GM19467 (cell line): ENCODE data around the gene SLC66A1.

Source experiments
- ATAC-seq: cut with Tn5 transposase; IDR thresholded peaks from one replicate; pipeline ENCODE4 v1.9.1; 2021; ENCODE audit warnings: mild to moderate bottlenecking, moderate library complexity; ENCODE audit not compliant: unreplicated experiment

The SLC66A1 gene

DNA sequence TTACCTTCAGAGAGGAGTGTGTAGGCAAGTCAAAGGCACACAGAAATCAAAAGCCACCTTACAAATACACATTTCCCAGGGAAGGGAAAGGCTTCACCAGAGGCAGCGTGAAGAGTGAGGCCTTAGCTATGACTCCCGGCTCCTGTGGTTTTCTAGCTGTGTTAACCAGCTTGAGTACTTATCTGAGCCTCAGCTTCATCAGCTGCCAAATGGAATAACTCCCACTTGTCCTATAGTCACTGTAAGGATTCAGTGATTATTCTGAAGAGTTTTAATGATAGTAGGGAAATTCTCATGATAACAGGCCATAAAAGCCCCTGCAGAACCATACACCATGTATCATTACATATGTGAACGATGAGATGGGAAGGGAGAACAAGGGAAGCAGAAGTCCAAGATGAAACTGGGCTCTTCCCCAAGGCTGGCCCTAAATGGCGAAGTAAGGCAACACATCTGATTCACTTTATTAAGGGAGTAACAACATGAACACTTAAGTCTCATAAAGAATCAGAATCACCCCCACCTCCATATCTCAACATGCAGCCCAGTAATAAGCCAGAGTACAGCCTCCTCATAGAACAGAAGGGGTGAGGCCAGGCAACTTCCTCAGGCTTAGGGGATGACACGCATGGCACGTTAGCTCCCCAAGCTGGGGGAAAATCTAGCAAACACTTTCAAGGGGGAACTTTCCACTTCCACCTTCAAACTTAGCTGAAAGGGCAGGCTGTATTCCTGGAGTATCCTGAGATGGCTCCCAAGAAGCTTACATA, 63.7 kb downstream of the SLC66A1 start:
- ATAC-seq = no peak

DNA sequence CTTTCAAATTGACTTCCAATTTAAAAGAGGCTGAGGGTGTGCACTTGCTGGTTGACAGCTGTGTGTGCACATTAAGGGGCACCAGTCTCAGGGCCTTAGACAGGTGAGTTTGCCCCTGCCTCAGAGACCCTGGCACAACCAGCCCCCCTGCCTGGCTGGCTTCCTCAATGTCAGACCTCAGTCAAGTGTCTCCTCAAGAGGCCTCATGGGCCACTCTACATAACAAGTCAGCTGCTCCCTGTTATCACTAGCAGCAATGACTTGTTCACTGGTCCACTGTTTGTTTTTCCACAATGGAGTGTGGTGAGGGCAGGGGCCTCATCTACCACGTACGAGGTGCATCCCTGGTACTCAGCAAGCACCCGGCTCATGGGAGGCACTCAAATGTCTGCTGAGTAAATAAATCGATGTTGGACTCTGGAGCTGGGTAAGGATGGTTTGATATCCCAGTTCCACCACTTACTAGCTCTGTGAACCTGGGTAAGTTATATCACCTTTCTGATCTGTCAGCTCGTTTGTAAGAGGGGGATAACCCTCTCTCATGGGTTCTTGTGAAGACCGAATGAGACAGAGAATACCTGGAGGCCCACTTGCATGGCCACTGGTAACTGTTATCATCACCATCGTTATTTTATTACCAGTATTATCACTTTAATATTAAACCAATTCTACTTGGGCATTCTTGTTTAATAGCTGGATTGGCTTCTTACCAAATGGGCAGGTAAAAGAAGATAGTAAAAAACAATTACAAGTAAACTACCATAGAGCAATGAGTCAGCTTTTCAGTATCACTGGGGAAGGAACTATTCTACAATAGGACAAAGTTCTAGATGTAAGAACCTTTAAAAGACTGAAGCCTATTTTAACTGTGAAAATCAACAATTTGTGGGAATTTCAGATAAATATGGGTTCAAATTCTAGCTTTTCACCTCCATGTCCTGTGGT, 64.6 kb downstream of the SLC66A1 start:
- ATAC-seq = no peak

DNA sequence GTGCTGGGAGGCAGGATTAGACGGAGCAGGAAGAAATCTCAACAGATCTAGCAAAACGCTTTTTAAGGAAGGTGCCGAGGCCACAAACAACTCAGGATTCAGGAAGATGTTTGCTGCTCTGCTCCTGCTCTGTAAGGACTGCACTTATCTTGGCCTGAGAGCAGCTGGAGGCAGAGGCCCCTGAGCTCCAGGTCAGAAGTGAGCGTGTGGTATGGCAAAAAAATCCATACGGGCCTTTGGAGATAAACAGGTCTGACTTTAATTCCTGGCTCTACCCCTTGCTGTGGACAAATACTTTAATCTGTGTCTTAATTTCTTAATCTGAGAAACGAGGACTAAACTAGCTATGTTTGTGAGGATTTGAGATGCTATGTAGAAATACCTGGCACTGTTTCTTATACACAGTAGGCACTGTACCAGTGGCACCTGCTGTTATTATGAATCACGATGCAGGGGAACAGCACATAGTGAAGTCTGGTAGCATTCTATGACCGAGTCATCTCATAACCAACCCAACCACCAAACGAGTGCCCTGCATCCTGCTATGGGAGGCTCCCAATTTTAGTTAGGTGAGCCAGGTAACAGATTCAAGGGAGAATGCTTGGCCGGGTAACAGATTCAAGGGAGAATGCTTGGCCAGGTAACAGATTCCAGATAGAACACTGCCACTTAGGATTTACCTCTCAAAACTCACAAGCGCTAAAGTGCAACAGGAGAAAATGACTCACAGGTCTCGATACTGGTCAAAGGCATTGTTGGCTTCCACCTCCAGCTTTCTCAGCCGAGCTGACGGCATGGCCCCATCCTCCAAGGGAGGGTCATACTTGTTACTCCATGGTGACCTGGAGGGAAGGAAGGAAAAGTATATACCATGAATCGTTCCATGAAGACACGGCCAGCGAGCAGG, 65.9 kb downstream of the SLC66A1 start:
- no peak for ATAC-seq
